ELF-1 (cell line): ENCODE results near the gene ZNF608.

Experiments
- DNase-seq: peaks from one replicate; pipeline ENCODE4 v3.0.0-alpha.2; 2016; ENCODE audit warnings: low read depth, low spot score

ZNF608 gene, protein sequence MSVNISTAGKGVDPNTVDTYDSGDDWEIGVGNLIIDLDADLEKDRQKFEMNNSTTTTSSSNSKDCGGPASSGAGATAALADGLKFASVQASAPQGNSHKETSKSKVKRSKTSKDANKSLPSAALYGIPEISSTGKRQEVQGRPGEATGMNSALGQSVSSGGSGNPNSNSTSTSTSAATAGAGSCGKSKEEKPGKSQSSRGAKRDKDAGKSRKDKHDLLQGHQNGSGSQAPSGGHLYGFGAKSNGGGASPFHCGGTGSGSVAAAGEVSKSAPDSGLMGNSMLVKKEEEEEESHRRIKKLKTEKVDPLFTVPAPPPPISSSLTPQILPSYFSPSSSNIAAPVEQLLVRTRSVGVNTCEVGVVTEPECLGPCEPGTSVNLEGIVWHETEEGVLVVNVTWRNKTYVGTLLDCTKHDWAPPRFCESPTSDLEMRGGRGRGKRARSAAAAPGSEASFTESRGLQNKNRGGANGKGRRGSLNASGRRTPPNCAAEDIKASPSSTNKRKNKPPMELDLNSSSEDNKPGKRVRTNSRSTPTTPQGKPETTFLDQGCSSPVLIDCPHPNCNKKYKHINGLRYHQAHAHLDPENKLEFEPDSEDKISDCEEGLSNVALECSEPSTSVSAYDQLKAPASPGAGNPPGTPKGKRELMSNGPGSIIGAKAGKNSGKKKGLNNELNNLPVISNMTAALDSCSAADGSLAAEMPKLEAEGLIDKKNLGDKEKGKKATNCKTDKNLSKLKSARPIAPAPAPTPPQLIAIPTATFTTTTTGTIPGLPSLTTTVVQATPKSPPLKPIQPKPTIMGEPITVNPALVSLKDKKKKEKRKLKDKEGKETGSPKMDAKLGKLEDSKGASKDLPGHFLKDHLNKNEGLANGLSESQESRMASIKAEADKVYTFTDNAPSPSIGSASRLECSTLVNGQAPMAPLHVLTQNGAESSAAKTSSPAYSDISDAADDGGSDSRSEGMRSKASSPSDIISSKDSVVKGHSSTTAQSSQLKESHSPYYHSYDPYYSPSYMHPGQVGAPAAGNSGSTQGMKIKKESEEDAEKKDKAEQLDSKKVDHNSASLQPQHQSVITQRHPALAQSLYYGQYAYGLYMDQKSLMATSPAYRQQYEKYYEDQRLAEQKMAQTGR (N-terminal part only)

DNA sequence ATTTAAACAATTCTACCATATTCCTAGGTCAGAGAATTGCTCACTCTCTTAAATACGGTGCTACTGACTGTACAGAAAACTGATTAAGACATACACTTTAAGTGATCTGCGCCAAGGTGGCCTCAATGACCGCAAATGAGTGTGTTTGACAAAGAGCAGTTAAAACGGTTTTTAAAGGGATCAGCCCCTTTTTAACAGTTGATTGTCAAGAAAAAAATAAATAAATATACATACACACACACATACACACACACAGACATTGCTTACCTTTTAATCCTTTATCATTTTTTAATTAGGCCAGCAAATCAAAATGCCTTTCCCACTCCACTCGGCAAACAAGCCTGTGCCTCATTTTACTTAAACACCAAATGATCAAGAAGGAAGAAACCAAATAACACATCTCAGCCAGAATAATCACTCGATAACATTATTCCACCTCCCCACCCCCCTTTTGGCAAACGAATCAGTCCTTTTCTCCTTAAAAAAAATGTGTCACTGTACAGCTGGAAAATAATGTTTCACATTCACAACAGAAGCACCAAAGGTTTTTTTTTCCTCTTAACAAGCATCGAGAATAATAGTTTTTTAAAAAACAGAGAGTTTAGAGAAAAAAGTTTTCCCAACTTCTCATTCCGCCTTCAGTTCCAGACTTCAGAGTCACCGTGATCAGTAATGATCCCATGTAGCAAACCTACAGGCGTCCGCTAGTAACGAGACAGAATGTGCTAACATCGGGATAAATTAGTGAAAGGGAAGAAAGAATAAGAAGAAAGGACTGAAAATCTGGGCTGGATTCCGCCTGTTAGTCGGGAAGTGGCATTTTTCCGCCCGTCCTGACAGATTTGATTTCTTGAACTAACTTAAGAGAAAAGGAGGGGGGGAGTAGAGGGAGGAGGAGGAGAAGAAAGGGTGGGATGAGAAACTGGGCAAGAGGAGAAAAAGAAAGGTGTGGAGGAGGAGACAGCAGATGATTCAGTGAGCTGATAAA, at the start of gene ZNF608:
TSS of gene ZNF608 (minus strand) at position 712 of the 988 bp plus-strand sequence. CDS start 1,650 bp downstream, outside the sequence.
- DNase-seq = peak; percentile 65

DNA sequence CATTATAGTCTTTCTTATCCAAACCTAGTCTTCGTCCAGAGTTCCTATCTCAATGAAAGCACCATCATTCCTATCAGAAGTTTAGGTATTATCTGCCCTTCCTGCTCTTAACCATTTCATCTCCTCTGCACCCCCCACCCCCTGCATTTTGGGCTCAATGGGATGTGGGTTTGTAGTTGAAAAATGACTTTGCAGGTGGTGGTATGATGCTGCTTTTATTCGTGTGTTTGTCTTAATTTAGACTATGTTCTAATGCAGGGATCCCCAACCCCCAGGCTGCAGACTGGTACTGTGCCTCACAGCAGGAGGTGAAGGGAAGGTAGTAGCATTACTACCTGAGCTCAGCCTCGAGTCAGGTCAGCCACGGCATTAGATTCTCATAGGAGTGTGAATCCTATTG, 49.4 kb upstream of the ZNF608 start:
- no peak for DNase-seq

DNA sequence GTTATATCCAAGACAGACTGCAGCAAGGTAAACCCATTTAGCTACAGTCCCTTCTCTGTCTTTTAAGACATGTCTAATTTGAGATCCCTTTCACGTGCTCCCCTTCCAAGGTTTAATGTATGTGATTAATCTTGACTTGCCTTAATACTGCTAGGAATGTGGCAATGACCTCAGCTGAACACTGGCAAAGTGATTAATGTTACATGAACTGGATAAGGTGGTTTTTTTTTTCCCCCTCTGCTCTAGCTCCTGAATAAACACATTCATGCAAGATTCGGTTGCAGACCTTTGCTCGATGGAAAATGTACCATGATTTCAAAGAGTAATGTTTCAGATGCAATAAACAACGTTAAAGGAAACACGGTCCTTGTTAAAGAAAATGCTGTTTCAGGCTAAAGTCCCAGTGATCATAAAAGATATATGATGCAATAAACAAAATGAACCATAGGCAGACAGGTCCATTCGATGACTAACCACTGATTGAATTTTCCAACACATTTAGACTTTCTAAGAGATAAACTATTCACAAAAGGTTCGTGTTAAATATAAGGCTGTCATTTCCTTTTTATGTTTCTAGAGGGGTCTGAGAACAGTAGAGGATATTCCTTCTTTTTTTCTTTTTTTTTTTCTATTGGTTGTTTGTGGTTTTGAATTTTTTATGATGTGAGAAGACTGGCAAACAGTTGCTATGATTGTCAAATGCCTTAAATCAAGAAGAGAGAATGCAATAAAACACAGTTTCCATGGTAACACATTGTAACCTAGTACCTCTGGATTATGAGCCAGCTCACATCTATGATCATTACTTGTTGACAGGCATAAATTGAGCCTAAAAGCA, 44.7 kb upstream of the ZNF608 start:
- DNase-seq = no peak

DNA sequence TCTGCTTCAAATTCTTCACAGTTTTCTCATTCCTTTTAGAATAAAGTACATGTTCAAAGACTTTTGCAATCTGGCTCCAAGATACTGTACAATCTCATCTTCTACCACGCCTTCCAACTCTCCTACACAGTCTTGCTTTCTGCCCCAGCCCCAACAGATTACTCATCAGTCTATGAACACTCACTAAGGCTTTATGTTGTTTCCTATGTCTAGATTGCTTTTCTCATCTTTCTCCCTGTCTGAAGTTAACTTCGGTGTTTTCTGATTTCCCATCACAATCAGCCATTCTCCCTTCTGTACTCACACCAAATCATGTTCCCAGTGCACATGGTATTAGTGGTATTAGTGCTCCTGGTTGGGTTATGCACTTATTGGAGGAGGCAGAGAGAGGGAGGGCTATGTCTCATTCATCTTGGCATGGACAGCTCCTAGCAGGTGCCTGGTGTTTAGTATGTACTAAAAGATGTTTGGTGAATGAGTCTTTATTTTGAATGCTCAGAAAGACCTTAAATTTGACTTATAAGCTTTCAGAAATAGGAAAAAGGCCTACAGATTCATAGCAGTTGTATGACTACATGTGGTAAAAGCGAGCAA, 44.0 kb upstream of the ZNF608 start:
- DNase-seq = no peak

DNA sequence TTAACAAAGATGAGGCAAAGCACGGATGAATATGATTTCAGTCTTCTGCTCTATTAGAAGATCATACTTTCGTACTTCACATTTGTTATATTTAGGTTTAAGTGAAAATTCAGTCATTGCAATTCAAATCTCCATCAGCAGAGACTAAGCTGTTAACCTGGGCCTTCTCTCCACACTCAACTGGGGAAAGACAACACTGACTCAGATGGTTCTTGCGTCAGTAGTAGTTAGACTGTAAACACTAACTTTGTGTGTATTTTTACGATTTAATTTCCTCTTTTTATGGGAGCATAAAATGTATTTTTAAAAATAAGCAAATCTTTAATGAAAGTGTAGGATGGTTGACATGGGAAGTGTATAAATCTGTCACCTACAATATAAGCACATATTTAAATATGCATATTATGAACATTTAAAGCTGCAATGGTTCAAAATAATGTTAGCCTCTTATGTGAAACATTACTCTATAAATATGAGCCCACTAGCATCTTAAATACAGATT, 42.7 kb upstream of the ZNF608 start:
- no peak for DNase-seq

DNA sequence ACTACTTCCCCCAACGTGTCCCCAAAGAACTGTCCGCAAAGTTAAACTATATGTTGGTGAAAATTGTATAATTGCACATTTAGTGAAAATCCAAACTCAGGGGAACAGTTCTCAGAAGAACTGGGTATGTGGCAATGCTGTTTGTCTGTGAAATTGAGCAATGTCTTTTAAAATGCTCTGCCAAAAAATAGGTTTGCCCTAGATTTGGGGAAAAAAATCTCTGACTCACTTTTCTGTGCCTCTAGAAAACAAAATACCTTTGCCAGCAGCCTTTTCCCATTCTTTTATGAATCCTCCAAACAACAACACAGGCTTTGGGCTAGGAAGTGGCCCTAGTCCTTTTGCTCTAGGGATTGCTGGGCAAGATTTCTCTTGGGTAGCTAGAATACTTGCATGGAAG, 37.4 kb upstream of the ZNF608 start:
- DNase-seq = no peak

DNA sequence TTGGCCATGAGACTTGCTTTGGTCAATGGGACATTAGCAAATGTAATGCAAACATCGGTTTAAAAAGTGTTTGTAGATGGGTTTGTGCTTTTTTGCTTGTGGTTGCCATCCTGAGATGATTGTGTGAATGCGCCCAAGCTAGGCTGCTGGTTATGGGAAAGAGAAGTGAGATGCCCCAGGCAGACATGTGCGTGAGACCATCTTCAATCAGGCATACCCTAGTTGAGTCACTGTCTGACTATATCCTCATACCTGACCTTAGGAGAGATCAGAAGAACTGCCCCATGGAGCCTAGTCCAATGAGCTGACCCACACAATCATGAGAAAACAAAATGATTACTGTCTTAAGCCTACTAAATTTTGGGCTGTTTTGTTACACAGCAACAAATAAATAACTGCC, 36.8 kb upstream of the ZNF608 start:
- DNase-seq = no peak

DNA sequence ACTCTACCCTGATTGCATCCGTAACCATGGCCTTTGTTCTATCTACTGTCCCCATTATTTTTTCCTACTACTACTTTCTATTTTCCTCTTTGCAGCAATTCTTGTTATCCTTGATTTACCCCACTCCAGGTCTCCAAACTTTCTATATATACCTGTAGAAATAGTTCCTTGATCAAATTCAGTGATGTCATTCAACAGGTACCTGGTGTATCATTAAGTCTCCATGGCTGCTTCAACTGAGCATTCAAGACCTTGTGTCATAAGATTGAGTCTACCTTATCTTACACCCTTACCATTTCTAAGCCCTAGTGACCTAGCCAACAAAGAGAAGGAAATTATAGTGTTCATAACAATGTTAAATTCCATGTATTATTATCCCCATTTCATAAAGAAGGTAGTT, 35.8 kb upstream of the ZNF608 start:
- no peak for DNase-seq

DNA sequence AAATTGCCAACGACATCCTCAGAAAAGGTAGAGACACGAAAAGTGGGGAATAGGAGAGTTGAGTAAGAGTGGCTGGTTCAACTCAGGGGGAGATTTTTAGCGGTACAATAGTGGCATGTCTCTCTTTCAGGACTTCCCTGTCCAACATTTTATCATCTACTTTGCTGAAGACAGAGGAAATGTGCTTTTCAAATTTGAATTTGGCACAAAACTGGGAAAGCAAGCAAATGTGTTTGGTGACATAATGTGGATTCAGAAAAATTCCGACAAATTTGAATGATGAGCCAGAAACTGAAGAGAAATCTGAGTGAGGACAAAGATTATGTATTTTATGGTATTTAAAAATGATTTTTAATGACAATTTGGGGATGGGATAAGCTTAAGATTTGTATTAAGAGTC, 33.6 kb upstream of the ZNF608 start:
- DNase-seq = no peak

DNA sequence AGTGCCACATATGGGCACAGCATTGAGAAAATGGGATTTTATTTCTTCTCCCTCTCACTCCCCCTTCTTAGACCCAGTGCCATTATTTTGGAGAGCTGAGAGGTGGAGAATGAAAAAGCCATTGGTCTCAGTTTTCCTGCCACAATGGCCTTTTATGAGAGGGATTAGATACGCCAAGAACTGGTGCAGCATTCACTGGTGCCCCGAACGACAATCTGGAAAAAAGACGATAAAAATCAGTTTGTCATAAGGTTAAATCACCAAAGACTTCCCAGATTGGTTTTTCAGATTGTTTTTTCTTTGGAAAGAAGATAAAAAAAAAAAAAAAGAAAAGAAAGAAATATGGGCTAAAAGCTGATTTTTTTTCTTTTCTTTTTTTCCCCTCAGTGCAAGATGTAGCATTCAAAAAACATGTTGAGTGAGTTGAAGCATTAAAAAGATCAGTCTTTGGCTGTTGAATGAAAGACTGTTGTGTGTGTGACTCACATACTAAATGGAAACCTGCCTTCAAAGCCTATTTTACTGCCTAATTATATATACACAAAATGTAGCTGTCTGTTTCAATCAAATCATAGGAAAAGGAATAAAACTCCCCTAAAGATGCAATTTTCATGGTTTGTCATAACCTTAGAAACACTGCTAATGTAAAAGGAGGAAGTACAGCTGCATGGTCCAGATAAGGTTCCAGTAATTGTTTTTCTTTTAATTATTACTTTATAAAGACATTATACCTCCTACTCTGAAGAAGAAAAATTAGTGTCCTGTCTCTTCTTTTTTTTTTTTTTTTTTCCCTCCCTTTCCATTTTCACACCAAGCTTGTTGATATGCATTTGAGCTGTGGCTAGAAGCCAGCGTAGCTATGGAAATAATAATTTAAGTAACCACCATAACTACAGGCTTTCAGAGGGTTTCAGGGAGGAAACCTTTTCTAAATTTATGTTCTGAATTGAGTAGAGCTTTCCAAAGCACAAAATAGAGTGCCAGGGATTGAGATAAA, 27.2 kb upstream of the ZNF608 start:
- no peak for DNase-seq

DNA sequence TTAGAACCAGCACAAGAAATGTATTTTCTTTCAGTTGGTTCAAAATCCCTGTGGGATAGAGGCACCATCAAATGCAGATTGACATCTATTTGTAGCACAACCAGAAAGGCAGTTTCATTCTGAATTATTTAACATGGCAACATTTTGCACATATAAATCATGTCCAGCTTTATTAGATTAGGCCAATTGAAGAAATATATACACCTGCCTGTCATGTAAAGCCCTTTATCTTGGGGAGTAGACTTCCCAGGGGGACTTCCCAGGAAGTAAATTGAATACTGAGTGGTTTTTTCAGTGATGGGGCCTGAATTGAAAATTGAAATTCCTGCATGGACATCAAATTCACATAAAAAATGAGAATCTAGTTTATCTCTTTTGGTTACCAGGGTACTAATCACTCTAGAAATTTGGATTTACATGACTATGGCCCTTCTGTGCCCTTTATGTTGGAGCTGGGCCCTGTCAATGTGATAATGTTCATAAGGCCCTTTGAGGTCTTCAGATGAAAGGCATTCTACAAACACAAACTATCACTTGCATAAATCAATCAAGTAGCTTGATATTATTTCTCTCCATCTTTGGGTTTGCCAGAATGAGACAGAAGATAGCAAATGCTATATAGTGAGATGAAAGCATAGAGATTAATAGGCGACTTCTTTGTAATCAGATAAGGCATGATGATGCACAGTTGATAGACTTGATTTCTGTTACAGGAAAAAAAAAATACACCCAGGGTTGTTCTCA, 26.2 kb upstream of the ZNF608 start:
- DNase-seq = no peak

DNA sequence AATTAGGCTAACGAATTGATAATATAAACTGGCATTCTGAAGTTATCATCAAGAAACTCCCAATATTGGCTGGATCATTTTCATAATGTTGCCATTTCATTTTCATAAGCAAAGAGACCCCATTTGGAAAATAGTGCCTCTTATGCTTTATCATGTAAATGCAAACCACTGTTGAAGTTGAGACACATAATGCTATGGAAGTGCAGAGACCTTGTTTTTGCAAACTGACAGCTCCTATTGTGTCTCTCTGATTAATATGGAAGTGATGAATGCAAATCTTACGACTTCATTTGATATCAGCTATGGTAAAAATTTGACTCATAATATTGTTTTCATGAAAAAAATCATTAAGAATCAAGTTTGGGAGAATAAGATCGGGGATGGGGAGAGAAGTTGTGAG, 25.3 kb upstream of the ZNF608 start:
- DNase-seq = no peak

DNA sequence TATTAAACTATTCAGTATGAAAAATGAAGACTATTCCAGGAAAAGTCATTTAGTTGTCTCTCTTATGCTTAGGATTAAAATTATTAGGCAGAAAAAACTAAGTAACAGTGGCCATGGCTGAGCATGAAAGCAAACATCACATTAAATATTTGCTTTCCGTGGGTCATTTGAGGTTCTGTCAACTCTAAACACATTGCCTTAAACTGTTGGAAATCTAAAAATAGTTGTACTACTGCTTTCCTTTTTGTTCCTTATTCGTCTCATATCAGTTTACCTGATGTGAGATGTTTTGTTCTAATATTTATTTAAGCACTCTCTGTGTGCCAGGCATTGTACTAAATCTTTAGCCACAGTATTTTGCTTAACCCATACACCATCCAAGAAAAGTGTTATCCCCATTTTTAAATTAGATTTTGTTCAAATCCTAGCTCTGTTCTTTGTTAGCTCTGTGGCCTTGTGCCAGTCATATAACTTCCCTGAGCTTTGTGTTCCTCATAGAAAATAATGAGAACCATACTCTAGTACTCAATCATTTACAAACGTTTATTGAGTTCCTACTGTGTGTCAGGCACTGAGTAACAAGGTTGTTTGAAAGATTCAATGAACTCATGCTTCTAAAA, 18.7 kb upstream of the ZNF608 start:
- DNase-seq = no peak

DNA sequence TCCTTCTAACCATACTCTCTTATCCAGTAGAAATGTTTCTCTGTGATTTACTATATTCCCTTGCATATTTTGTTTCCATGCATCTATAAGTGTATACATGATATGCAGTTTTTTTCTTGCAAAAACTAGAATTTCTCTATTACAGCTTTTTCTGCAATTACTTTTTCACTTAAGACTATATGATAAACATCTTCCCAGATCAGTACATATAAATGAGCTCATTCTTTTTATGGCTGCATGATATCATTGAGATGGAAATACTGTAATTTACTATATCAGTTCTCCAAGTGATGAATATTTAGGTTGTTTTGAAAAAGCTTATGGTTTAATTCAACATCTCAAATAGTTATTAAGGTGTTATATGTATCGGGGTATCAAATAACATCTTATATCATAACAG, 18.1 kb upstream of the ZNF608 start:
- DNase-seq = no peak

DNA sequence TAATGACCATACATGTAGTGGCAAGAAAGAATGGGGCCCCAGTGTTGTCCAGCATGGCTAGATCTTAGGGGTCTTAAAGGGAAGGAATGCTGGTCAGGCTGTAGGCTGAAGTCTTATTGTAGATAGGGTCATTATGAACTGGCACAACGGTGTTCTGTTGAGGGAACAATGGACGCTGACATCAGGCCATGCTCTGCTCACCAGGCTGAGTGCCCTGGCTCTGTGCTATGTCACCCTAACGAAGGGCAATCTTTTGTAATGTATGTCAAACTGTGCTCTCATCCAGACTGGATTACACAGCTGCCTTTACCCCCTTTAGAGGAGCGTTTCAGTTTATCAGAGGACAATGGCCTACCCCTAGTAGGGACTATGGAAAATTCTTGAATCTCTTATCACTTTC, 14.6 kb upstream of the ZNF608 start:
- no peak for DNase-seq

DNA sequence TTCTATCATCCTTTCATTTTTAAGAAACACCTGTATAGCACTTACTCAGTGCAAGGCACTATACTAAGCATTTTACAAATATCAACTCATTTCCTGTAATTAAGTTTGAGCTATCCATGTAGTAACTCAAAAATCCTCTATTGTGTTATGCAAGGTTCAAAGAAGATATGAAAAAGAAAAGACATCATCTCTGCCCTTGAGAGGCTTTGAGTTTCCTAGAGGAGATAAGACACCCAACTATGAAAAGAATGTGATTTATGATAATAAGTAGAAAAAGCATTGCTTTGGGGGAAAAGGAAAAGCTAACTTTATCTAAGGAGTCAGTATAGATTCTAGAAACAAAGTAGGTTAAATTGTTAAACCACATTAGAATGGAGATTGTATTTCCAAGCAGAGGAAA, 14.2 kb upstream of the ZNF608 start:
- no peak for DNase-seq

DNA sequence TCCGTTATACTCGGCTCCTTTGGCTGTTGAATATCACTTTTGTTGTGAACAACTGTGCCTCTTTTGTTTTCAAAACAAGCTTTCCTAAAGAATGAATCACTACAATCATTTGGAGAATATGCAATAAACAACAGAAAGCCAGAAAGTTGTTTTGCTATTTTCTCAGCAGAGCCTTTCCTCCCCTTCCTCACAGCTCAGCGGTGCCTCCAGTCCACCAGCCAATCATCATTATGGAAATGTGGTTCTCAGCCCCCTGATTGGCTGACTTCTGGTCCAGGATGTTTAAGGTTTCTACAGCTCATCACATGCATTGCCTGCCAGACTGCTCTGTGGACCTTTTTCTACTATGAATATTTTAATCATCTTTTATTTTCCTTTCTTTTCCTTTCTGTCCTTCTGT, 9.1 kb upstream of the ZNF608 start:
- no peak for DNase-seq
